Cardiac atrium fibroblast (primary cell): ENCODE measurements around the gene CEP152. TPM values are rescaled to one million over a fixed set of nuclear protein-coding genes. Genes with fewer than 3 reads are reported as not detected.

Experiments
- total RNA-seq: library from RNA; depleted of rRNA; stranded (reverse); fragments of >200 nt; gene quantifications from 2 replicates; pipeline ENCODE4 v1.2.3, GENCODE V29; 2015

Gene CEP152, protein sequence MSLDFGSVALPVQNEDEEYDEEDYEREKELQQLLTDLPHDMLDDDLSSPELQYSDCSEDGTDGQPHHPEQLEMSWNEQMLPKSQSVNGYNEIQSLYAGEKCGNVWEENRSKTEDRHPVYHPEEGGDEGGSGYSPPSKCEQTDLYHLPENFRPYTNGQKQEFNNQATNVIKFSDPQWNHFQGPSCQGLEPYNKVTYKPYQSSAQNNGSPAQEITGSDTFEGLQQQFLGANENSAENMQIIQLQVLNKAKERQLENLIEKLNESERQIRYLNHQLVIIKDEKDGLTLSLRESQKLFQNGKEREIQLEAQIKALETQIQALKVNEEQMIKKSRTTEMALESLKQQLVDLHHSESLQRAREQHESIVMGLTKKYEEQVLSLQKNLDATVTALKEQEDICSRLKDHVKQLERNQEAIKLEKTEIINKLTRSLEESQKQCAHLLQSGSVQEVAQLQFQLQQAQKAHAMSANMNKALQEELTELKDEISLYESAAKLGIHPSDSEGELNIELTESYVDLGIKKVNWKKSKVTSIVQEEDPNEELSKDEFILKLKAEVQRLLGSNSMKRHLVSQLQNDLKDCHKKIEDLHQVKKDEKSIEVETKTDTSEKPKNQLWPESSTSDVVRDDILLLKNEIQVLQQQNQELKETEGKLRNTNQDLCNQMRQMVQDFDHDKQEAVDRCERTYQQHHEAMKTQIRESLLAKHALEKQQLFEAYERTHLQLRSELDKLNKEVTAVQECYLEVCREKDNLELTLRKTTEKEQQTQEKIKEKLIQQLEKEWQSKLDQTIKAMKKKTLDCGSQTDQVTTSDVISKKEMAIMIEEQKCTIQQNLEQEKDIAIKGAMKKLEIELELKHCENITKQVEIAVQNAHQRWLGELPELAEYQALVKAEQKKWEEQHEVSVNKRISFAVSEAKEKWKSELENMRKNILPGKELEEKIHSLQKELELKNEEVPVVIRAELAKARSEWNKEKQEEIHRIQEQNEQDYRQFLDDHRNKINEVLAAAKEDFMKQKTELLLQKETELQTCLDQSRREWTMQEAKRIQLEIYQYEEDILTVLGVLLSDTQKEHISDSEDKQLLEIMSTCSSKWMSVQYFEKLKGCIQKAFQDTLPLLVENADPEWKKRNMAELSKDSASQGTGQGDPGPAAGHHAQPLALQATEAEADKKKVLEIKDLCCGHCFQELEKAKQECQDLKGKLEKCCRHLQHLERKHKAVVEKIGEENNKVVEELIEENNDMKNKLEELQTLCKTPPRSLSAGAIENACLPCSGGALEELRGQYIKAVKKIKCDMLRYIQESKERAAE (N-terminal part only)
- total RNA-seq: 1.6 and 3.4 TPM in 2 replicates

DNA sequence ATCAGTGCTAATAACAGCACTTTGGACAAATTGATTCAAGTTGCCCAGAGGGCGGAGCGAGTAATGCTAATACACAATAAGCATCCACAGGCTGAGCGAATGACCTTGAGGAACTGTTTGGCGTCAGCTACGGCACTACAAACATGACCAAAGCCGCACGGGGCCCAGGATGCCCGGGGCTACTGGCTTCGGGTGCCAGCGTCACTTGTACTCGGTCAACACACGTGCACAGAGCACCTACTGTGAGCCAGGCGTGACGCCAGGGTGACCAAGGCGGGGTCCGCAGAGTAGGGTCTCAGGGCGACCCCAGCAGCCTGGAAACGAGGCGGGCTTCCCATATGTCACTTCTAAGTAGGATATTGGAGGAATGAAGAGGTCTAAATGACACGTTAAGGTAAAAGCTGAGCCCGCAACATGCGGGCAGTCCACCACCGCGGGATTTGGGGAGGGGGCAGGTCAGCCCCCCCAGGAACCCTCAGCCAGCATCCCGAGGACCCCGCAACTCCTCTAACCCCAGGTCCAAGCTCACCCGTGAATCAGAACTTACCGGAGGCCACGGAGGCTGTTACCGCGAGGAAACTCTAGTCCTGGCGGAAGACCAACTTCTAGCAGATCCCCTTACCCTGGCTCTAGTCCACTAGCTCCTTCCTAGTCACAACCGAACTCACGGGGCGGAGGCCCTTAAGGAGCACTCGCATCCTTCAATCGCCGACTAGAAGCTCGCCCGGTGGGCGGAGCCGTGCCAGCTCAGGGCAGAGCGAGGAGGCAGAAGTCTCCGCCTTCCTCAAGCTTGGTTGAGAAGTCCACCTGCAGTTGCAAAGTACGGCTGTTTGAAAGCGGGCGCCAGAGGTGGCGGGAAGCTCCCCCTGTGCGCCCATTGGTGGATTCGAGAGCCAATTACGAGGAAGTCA lies at the start of gene CEP152:
TSS of gene CEP152 (minus strand) at position 656 of the 911 bp plus-strand sequence. CDS start 5,420 bp downstream, outside the sequence.

Other genes starting within 250 kb of the CEP152 start
- gene FBN1, start 165.4 kb downstream of the CEP152 start, total RNA-seq: 911 and 1,039 TPM in 2 replicates
- gene EID1, start 67.1 kb upstream of the CEP152 start, total RNA-seq: 192 and 202 TPM in 2 replicates
- 0.72 and 2.9 TPM in 2 replicates for gene SHC4, start 152.8 kb upstream of the CEP152 start, total RNA-seq
- gene SECISBP2L, start 235.4 kb upstream of the CEP152 start, total RNA-seq: 20.2 and 24.5 TPM in 2 replicates